T-helper 22 cell (primary cell): ENCODE data around the gene RXRA.

Source experiments
- DNase-seq: peaks from one replicate; pipeline ENCODE4 v3.0.0-alpha.2; 2020; ENCODE audit warnings: low read depth

Gene RXRA

GRCh38 chr9:134402182-134402581 is 75.9 kb downstream of the RXRA start:
- DNase-seq, result no peak

- no peak for DNase-seq
These were observed 77.0 kb downstream of the RXRA start for GRCh38 chr9:134403292-134403681.

DNA sequence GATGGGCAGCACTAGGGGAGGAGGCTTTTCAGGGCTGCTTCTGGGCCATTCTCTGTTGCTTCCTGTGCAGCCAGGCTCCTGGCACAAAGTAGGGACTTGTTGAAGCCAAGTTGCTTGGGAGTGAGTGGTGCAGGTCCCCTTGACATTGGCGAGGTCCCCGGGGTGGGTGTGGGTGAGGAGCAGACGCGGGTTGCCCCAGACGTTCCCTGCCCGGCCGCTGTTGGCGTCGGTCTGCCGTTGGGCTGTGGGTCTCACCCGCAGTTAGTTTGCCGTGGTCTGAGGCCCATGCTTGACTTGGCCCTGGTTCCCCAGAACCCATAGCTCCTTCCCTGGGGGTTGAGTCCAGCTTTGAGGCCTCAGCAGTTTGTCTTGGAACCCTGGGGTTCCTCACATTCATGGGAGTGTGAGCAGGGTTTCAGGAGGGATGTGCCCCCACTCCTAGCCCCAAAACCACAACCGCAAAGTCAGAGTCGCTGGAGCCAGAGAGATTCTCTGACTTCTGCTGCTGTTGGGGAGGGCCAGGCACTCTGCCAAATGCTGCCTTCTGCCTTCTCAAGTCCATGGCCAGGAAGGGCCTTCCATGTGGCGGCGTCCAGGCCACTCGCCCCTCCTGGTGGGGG is 77.5 kb downstream of the RXRA start:
- DNase-seq, result peak; percentile 38

GRCh38 chr9:134404376-134405358 is 78.4 kb downstream of the RXRA start:
- DNase-seq, result no peak

- no peak for DNase-seq
These were observed 79.3 kb downstream of the RXRA start for GRCh38 chr9:134405527-134405926.

DNA sequence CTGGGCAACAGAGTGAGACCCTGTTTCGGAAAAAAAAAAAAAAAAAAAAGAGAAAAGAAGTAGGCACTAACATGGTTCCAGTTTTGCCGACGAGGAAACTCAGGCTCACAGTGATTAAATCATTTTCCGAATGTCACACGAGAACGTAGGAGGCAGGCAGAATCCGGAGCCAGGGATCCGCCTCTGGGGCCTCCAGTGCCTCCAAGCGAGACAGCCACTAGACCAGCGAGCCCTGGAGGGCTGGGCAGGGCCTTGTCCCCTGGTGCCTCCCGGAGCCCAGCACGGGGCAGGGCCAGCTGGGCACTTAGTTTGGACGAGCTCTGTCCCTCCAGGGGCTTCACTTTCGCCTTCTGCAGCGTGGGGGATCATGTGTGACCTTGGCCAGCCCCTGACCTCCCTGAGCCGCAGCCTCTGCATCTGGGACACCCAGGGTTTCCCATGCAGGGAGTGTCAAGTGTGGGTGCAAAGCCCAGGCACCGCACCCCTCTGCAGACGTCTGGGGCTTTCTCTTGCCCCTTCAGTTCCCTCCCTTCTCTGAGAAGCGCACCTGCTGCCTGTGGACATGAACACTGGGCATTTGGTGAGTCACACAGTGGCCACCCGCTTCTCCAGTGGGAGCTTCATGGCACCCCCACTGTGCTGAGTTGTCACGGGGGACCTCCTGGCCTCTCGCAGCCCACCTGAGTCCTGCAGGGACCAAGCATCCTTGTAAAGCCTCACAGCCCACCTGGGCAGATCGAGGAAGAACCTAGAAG is 80.3 kb downstream of the RXRA start:
- no peak for DNase-seq

DNA sequence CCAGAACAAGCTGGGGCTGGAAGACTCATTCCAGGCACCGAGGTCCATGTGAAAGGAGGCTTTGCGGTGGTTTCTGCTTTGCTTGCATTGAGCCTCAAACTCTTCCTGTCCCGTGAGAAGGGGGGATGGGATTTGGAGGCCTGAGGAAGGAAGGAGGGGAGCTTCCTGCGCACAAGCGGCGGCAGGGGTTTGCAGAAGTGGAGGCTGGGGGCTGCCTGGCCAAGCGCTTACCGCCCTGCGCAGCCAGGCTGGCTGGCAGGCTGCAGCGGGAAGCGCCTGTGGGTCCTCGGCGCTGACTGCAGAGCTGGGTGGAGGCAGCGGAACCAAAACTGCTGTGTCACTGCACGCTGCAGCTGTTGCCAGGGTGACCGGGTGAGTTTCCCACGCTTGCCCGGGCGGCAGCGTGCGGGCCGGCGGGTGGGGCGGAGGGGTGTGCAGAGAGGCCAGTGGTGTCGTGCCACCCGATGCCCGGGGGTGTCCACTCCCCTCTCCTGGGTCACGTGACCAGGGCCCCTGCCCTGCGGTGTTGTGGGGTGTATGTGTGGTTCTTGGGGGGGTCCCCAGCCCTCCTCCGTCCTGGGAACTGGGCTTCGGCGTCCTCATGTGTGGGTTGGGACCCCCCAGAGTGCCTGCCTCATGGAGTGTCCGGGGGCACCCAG is 81.0 kb downstream of the RXRA start:
- peak; percentile 63 for DNase-seq

DNA sequence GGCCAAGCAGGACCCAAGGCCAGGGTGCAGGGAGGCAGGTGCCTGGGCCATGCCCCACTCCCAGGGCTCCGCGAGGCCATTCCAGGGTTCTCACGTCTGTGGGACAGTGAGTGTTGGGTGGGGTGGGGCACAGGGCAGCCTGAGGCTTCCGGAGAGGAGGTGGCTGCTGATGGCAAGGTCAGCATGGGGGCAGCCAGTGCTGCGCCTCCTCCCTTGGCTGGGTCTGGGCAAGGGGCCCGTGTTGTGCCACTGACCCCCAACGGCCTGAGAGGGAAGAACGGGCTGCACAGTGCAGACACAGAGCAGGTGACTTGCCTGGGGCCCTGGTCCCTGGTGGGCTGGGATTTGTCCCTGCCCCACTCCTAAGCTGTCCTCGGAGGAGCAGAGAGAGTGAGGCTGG is 82.1 kb downstream of the RXRA start:
- DNase-seq, result no peak

DNA sequence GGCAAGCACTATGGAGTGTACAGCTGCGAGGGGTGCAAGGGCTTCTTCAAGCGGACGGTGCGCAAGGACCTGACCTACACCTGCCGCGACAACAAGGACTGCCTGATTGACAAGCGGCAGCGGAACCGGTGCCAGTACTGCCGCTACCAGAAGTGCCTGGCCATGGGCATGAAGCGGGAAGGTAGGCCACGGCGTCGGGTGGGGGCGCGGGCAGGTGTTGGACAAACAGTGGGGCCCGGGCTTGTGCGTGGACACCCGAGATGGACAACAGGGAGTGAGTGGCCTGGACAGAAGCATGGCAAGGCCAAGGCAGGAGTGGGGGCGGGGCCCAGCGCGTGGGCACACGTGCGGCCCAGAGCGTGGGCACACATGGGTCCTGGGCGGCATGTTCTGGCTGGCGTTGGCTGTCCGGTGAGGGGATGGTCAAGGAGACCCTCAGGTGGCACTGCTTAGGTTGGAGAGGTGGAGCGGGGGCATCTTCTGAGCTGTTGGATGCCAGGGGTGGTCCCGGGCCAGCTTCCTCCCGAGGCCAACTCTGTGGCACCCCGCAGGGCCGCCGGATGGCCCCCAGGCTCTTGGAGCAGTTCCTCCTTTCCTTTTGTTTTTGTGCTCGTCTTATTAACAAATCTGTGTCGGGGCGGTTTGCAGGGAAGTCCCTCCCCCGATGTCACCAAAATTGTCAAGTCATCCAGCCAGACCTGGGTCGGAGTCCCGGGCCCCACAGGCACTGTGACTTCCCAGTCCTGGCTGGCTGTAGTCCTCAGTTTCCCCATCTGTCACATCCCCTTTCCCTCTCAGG is 82.9 kb downstream of the RXRA start:
- no peak for DNase-seq

- DNase-seq, result no peak
These were observed 84.0 kb downstream of the RXRA start for GRCh38 chr9:134410071-134410834.

DNA sequence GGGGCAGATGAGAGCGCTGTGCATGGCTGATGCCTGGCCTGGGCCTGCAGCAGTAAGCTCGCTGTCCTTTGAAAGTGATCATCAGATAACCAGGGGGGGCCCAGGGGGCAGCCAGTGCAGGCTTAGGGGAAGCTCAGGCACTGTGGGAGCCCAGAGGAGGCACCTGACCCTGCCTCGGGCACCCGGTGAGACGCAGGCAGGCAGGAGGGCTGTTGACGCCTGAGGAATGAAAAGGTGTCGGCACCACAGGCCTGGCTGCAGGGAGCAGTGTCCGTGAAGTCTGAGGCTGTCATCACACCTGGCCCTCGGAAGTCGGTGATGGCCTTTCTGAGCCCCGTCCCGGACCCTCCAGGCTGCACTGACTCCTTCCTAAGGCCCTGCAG is 84.6 kb downstream of the RXRA start:
- no peak for DNase-seq

DNA sequence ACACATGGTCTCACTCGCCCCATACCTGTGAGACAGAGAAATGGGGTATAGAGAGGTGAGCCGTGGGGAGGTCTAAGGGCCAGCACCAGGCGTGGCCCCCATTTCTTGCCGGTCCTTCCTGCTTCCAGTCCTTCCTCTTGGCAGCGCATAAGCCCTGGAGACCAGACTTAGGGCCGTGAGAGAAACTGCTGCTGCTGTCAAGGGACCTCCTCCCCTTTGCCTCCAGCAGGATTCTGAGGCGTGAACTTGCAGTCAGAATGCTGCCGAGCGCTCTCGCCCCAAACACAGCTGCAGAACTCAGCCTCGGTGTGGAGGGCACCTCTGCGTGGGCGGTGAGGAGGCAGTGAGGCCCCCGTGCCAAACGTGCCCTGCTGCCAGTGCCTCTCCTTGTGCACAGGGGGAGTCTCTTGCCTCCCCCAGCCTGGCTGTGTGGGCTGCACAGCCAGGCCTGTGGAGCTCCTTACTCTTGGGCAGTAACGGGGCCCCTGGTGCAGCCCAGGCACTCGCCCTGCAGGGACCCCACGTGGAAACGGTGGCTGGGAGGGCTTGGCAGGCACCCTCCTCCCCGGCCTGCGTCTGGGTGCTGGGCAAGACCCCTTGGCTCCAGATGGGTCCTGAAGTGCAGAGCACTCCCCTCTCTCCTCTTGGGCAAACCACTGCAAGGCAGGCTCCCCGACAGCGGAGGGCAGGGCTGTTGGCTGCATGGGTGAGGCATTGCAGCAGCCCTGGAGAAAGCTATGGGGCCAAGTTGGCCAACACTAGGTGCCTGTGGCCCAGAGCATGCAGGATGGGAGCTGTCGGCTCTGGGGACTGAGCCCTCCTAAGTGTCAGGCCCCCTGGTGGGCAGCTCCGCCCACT is 85.4 kb downstream of the RXRA start:
- no peak for DNase-seq

DNA sequence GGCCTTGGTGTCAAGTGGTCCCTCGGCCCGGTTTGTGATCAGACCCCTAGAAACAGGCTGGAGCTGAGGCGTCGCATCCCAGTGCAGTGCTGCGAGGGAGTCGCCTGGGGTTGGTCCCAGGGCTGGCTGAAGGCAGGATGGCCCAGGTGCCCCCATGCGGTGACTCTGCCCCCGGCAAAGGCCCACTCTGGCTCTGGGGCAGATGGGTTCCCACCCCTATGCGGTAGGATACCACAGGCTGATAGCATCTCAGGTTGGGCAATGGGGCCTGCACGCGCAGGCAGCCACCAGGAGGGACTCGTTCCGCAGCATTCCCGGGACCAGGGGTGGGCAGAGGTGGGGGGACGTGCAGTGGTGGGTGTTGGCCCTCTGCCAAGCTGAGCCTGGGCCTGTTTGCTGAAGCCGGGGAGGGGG is 86.0 kb downstream of the RXRA start:
- DNase-seq, result no peak

GRCh38 chr9:134413112-134413715 is 87.0 kb downstream of the RXRA start:
- DNase-seq, result no peak

DNA sequence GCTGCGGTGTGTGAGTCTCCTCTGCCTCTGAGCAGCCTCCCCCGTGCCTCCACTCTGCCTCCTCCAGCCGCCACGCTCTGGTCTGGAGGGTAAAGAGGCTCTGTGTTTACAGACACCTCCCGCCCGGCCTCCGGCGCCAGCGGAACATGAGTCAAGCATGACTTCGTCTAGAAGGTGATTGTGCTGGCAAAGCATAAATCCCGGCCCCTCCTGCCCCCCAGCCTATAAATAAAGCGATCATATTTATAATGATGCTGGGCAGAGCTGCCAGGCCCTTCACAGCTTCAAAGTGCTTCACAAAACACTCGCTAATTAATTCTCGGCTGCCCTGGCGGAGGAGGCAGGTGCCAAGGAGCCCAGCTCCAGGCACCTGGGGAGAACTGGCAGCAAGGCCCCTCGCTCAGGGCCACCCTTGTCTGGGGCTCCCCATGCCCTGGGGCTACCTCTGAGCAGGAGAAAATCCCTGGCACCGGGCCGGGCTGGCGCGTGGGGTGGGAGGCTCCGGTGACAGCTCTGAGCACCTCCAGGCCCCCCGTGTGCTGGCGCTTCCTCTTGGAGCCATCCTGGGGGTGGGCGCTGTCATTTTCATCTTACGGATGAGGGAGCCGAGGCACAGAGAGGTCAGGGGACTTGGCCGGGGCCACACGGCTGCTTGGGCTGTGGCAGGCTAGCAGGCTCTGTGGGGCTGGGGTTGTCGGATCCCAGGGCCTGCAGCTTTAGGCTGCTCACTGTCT is 87.8 kb downstream of the RXRA start:
- no peak for DNase-seq

DNA sequence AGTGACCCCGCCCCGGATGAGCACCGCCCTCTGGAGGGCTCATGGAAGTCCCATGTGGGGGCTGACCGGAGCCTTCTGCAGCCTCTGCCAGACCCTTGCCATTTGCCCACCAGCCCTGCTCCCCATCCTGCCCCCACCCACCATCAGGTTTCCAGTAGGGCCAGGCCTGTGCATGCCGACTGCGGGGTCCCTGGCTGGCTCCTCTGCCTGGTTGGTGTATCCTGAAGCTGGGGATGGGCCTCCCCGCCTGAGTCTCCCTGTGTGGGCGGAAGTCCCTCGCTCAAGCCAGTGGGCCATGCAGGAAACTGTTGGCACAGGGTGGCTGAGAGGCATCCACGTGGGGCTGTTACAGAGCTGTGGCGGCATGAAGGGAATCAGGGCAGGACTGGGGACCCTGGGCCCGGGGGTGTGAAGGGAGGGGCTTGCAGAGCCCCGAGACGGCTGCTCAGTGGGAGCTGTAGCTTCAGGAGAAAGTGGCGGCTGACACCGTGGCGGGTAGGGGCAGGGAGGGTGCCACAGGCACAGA is 88.7 kb downstream of the RXRA start:
- DNase-seq, result no peak

GRCh38 chr9:134416385-134417015 is 90.2 kb downstream of the RXRA start:
- no peak for DNase-seq

DNA sequence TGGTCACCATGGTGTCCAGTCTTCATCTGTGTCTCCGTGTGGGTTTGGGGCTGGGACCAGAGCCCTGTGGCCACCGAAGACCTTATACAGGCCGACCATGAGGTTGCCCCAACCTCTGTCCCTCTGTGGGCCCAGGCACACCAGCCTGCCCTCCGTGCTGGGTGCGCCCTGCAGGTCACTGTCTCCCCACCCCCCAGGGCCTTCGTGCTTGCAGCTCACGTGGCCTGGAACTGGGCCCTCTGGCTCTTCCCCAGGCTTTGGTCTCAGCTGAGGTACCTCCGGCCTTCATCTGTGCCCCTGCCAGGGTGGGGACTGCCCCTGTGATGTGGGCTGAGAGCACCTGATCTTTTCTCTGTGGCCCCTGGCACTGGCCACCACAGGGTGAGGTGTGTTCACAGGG is 92.1 kb downstream of the RXRA start:
- no peak for DNase-seq
